Liver (tissue), 9 donors: Measurements from ENCODE around the gene C3orf70. TPM values are rescaled to one million over a fixed set of nuclear protein-coding genes. Genes with fewer than 3 reads are reported as not detected.

Experiments
- DNase-seq: peaks from one replicate; pipeline ENCODE4 v3.0.0-alpha.2; 2017; ENCODE audit warnings: low spot score
- H3K27ac ChIP-seq, 2 donors: one replicate each; pipeline ENCODE4 v1.7.0; 2013; ENCODE audit warnings: inconsistent platforms in 2 of 2, low read length in 2 of 2, control low read depth in 1 of 2, low read depth in 1 of 2, mild to moderate bottlenecking in 1 of 2
- H3K27me3 ChIP-seq, 4 donors: one replicate each; pipeline versions ENCODE4 v1.6.1 to v1.7.0; 2013; ENCODE audit warnings: low read length in 3 of 4, inconsistent platforms in 1 of 4, mild to moderate bottlenecking in 1 of 4, moderate library complexity in 1 of 4; ENCODE audit not compliant: control insufficient read depth in 4 of 4, insufficient read depth in 4 of 4
- H3K36me3 ChIP-seq, 4 donors: one replicate each; pipeline versions ENCODE4 v1.6.1 to v1.7.0; 2013; ENCODE audit warnings: low read length in 3 of 4, mild to moderate bottlenecking in 3 of 4, low read depth in 1 of 4, moderate library complexity in 1 of 4; ENCODE audit not compliant: control insufficient read depth in 4 of 4, insufficient read depth in 3 of 4
- H3K4me1 ChIP-seq, 4 donors: one replicate each; pipeline versions ENCODE4 v1.6.1 to v1.7.0; 2013; ENCODE audit warnings: low read length in 3 of 4, mild to moderate bottlenecking in 3 of 4, moderate library complexity in 1 of 4; ENCODE audit not compliant: control insufficient read depth in 4 of 4, insufficient read depth in 4 of 4
- H3K4me3 ChIP-seq, 3 donors: one replicate each; pipeline versions ENCODE4 v1.6.1 to v1.7.0; 2013; ENCODE audit warnings: low read length in 3 of 3, control low read depth in 1 of 3, low read depth in 1 of 3, mild to moderate bottlenecking in 1 of 3
- H3K9ac ChIP-seq, 2 donors: one replicate each; pipeline ENCODE4 v1.7.0; 2013; ENCODE audit warnings: low read length in 2 of 2, mild to moderate bottlenecking in 2 of 2, moderate library complexity in 2 of 2, control low read depth in 1 of 2, low read depth in 1 of 2
- H3K9me3 ChIP-seq, 4 donors: one replicate each; pipeline versions ENCODE4 v1.6.1 to v1.7.0; 2013; ENCODE audit warnings: low read length in 3 of 4; ENCODE audit not compliant: control insufficient read depth in 4 of 4
- ATF3 ChIP-seq: IDR thresholded peaks from 2 replicates; pipeline ENCODE4 v1.6.1; 2016; ENCODE audit warnings: antibody characterized with exemption
- CTCF ChIP-seq: fragments of 150-350 bp; IDR thresholded peaks from 2 replicates; pipeline ENCODE4 v1.5.1; 2017; ENCODE audit warnings: improper control_type of control experiment, low read depth, low read length; ENCODE audit not compliant: missing input control
- EGR1 ChIP-seq, 2 donors: IDR thresholded peaks; 2 replicates each; pipeline ENCODE4 v1.6.1; 2016 to 2018; ENCODE audit warnings: antibody characterized with exemption in 2 of 2, low read depth in 2 of 2
- FOXA1 ChIP-seq: IDR thresholded peaks from 2 replicates; pipeline ENCODE4 v1.6.1; 2016; ENCODE audit warnings: antibody characterized with exemption
- FOXA2 ChIP-seq: IDR thresholded peaks from 2 replicates; pipeline ENCODE4 v1.6.1; 2016; ENCODE audit warnings: antibody characterized with exemption
- GABPA ChIP-seq, 2 donors: IDR thresholded peaks in 1 of 2; conservative IDR thresholded peaks in 1 of 2; 2 replicates each; pipeline ENCODE4 v1.6.1; 2016; ENCODE audit warnings: antibody characterized with exemption in 2 of 2, mild to moderate bottlenecking in 1 of 2, moderate library complexity in 1 of 2
- HNF4A ChIP-seq, 2 donors: conservative IDR thresholded peaks; 2 replicates each; pipeline ENCODE4 v1.6.1; 2016; ENCODE audit warnings: antibody characterized with exemption in 2 of 2, mild to moderate bottlenecking in 2 of 2
- HNF4G ChIP-seq: IDR thresholded peaks from 2 replicates; pipeline ENCODE4 v1.6.1; 2016; ENCODE audit warnings: antibody characterized with exemption
- JUND ChIP-seq, 2 donors: IDR thresholded peaks; 2 replicates each; pipeline ENCODE4 v1.6.1; 2016; ENCODE audit warnings: antibody characterized with exemption in 2 of 2
- MAX ChIP-seq: IDR thresholded peaks from 2 replicates; pipeline ENCODE4 v1.6.1; 2016; ENCODE audit warnings: antibody characterized with exemption
- NR2F2 ChIP-seq: IDR thresholded peaks from 2 replicates; pipeline ENCODE4 v1.6.1; 2016; ENCODE audit warnings: antibody characterized with exemption
- RAD21 ChIP-seq, 2 donors: IDR thresholded peaks; 2 replicates each; pipeline ENCODE4 v1.6.1; 2016; ENCODE audit warnings: antibody characterized with exemption in 2 of 2, mild to moderate bottlenecking in 2 of 2
- REST ChIP-seq: IDR thresholded peaks from 2 replicates; pipeline ENCODE4 v1.6.1; 2016; ENCODE audit warnings: antibody characterized with exemption, mild to moderate bottlenecking
- RXRA ChIP-seq, 2 donors: IDR thresholded peaks; 2 replicates each; pipeline ENCODE4 v1.6.1; 2017 to 2018; ENCODE audit warnings: antibody characterized with exemption in 2 of 2, mild to moderate bottlenecking in 1 of 2
- SP1 ChIP-seq: IDR thresholded peaks from 2 replicates; pipeline ENCODE4 v1.6.1; 2018; ENCODE audit warnings: antibody characterized with exemption, mild to moderate bottlenecking
- TAF1 ChIP-seq: conservative IDR thresholded peaks from 2 replicates; pipeline ENCODE4 v1.6.1; 2016; ENCODE audit warnings: antibody characterized with exemption, mild to moderate bottlenecking
- YY1 ChIP-seq: IDR thresholded peaks from 2 replicates; pipeline ENCODE4 v1.6.1; 2016; ENCODE audit warnings: antibody characterized with exemption, mild to moderate bottlenecking
- ZBTB33 ChIP-seq: IDR thresholded peaks from 2 replicates; pipeline ENCODE4 v1.6.1; 2016; ENCODE audit warnings: antibody characterized with exemption
- WGBS: extraction: QIAGEN DNeasy Blood & Tissue Kit; methylation state at CpG from one replicate; pipeline ENCODE4 v1.1.7; 2013; 5-methylcytosine and 5-hydroxymethylcytosine counted together
- polyA plus RNA-seq, 2 donors: library from polyadenylated mRNA; stranded (reverse) in 1 of 2; unstranded in 1 of 2; fragments of 200-250 nt in 1 of 2; fragments of >200 nt in 1 of 2; fragmentation: Nextera tagmentation in 1 of 2; extraction: Ambion mirVana in 1 of 2; gene quantifications; one replicate each; pipeline versions ENCODE4 v1.2.1 to v1.2.3, GENCODE V29; 2013 to 2015
- total RNA-seq, 2 donors: library from RNA; depleted of rRNA; stranded (reverse); fragments of >200 nt; gene quantifications; one replicate each; pipeline ENCODE4 v1.2.3, GENCODE V29; 2014
- donor health status: healthy.
- donor health status: healthy.
- donor health status: healthy.
- donor health status: healthy.
- donor health status: healthy.

Gene C3orf70
- total and polyA plus RNA-seq, 4 donors = 0.15 to 0.79 (median 0.41) TPM

- no peak overlapping the region for H3K27ac ChIP-seq
- no peaks in the 10 kb centered on the region for H3K36me3 ChIP-seq
- no peak overlapping the region for H3K4me3 ChIP-seq
- no peaks in the 10 kb centered on the region for H3K4me1 ChIP-seq
- TF ChIP-seq GABPA (IDR thresholded peaks at IDR 0.05 in 1 of 2, conservative IDR thresholded peaks at IDR 0.05 in 1 of 2) (no peak), FOXA2 (no peak), ZBTB33 (no peak), EGR1 (IDR thresholded peaks at IDR 0.05; ENCODE audit: low read depth in 2 of 2) (no peak), MAX (no peak), CTCF (no peak), RXRA (IDR thresholded peaks at IDR 0.05) (no peak), HNF4G (no peak), JUND (IDR thresholded peaks at IDR 0.05) (no peak), NR2F2 (no peak), REST (no peak), FOXA1 (no peak), SP1 (no peak), HNF4A (conservative IDR thresholded peaks at IDR 0.05) (no peak), YY1 (no peak), TAF1 (no peak), ATF3 (no peak), RAD21 (IDR thresholded peaks at IDR 0.05) (no peak)
- H3K27me3 ChIP-seq = no peaks in the 10 kb centered on the region
- no peak for DNase-seq
- H3K9ac ChIP-seq = no peak overlapping the region
- no peaks in the 10 kb centered on the region for H3K9me3 ChIP-seq
Measured at GRCh38 chr3:185089751-185090150, 63.1 kb downstream of the C3orf70 start.

- Histone ChIP-seq H3K9ac (no peak overlapping the region), H3K4me3 (no peak overlapping the region), H3K27me3 (no peaks in the 10 kb centered on the region), H3K27ac (no peak overlapping the region), H3K9me3 (no peaks in the 10 kb centered on the region), H3K4me1 (no peaks in the 10 kb centered on the region), H3K36me3 (no peaks in the 10 kb centered on the region)
- DNase-seq = no peak
- 86% methylated on average over 2 of the region's 2 CpGs for WGBS
- no peak for TF ChIP-seq TAF1
- no peak for TF ChIP-seq GABPA (IDR thresholded peaks at IDR 0.05 in 1 of 2, conservative IDR thresholded peaks at IDR 0.05 in 1 of 2)
- no peak for TF ChIP-seq ZBTB33
- no peak for TF ChIP-seq MAX
- no peak for TF ChIP-seq HNF4A (conservative IDR thresholded peaks at IDR 0.05)
- TF ChIP-seq HNF4G = no peak
- no peak for TF ChIP-seq CTCF
- TF ChIP-seq SP1 = no peak
- TF ChIP-seq FOXA2 = no peak
- no peak for TF ChIP-seq JUND (IDR thresholded peaks at IDR 0.05)
- no peak for TF ChIP-seq FOXA1
Measured at GRCh38 chr3:185089343-185089742, 63.5 kb downstream of the C3orf70 start.
